Activated CD8-positive, alpha-beta memory T cell treated with anti-CD3 and anti-CD28 coated beads, Interleukin-2, amount 50 U/mL, for 24 hours (primary cell): ENCODE data around the gene SLC10A3.
A peak's percentile ranks its signal among the peaks of the same experiment; 100 is the strongest.

Experiments used
- DNase-seq: peaks from one replicate; pipeline ENCODE4 v3.0.0-alpha.2; 2020; ENCODE audit errors: extremely low read depth

SLC10A3 gene, protein sequence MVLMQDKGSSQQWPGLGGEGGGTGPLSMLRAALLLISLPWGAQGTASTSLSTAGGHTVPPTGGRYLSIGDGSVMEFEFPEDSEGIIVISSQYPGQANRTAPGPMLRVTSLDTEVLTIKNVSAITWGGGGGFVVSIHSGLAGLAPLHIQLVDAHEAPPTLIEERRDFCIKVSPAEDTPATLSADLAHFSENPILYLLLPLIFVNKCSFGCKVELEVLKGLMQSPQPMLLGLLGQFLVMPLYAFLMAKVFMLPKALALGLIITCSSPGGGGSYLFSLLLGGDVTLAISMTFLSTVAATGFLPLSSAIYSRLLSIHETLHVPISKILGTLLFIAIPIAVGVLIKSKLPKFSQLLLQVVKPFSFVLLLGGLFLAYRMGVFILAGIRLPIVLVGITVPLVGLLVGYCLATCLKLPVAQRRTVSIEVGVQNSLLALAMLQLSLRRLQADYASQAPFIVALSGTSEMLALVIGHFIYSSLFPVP

DNA sequence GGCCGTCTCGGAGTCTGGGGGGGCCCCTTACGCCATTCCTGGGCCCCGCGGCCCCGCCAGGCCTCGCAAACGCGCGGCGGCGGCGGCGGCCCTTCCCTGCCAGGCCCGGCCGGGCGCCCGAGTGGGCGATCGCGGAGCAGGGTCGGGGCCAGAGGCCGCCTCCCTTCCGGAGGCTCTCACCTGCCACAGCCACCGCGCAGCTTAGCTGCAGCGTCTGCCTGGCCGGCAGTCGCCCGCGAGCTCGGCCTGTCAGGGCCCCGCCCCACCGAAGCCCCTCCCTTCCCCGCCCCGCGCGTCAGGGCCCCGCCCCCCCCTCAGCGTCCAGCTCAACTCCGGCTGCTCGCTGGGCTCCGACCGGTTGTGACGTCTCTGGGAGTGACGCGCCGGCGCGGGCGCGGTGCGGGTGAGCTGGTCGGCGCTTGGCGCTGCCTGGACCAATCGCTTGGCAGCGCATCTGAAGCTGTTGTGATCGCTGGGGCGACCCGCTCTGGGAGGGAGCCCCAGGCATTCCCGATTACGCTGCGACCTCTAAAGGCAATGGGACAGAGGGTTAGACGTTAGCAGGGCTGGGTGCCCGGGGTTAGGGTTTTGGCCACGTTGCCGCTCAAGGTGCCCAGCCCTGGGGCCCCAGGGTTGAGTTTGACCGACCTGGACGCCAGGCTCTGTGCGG, at the start of gene SLC10A3:
SLC10A3 (minus strand) TSS at position 216 of the 670 bp plus-strand sequence. CDS start 1,689 bp downstream, outside the sequence.
- DNase-seq, result peak; percentile 69

DNA sequence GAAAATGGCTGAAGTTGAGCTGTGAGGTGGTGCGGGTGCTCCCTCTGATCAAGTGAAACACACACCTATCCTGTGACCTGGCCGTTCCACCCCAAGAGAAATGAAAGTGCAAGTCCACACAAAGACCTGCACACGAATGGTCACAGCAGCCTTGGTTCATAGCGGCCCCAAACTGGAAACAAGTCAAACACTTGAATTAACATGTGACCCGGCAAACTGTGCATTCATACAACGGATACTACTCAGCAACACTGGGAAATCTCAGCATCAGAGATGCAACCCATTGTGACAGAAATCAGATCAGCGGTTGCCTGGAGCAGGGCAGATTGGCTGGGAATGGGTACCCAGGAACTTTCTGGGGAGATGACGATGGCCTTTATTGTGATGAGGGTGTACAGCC, 48.6 kb upstream of the SLC10A3 start:
- DNase-seq, result no peak

DNA sequence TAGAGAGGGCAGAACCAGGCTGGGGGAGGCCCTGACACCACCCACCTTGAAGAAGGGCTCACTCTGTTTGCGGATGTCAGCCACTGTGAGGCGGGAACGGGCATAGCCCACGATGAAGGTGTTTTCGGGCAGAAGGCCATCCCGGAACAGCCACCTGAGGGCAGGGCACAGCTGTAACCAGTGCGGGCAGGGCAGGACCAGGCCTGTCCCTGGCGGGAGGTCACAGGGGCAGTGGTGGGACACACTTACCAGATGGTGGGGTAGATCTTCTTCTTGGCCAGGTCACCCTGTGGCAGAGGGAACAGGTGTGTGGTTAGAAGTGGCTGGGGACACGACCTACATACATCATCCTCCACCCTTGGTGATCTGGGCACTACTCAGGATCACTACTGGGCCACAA, 45.5 kb upstream of the SLC10A3 start:
- DNase-seq, result no peak

DNA sequence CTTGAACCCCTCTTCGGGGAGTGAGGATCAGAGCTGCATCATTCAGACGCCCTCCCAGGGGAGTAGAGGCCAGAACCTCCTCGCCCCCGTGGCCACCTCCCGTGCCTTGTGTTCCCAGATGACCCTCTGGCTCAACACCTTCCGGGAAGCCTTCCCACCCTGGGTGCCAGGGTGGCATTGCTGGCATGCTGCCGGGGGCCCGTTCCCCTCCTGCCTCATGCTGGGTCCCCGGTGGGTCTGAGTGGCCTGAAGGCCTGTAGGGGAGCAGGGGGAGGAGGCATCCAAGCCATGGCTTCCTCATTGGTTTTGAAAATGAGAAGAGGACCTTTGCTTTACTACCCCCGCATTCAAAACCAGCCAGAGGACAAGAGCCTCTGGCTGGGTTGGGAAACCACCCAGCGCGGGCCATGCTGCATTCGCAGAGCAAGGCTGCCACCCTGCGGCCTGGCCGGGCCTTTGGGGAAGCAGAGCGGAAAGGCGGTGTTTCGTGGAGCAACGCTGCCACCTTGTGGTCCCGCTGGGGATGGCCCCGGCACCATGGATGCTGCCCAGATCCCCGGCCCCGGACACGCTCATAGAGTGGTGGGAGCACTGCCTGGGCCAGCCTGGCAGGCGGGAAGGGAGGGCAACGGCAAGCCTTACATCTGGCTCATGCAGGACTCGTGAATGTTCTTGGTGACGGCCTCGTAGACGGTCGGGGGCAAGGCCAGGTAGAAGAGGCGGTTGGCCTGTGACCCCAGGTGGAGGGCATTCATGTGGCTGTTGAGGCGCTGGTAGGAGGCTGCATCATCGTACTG, 44.3 kb upstream of the SLC10A3 start:
- DNase-seq, result peak; percentile 51

DNA sequence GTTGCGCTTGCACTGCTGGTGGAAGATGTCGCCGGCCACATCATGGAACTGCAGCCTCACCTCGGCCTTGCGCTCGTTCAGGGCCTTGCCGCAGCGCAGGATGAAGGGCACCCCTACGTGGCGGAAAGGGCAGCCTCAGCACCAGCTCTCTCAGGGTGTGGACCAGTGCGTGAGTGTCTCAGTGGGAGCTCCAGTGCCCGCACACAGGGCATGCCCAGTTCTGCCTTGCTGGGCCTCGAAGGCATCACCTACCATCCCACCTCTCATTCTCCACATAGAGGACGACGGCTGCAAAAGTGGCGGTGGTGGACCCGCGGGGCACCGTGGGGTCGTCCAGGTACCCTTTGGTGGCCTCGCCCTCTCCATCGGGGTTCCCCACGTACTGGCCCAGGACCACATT, 42.3 kb upstream of the SLC10A3 start:
- DNase-seq, result no peak

DNA sequence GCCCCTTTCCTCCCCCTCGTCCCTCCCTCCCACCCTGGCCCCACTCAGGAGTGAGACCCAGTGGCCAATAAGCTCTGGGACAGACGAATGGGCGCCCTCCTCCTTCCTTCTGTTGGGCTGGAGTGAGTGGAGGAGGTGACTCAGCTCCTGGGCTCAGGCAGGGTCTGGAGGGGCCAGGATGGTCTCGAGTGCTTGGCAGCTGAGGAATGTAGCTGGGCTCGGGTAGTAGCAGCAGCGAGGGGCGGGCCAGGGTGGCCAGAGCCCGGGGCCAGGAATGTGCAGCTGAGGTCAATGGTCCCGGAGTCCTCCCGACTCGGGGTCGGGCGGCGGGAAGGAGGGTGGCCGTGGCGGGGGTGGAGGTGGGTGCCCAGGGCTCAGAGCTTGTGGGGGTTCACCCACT, 41.2 kb upstream of the SLC10A3 start:
- no peak for DNase-seq

DNA sequence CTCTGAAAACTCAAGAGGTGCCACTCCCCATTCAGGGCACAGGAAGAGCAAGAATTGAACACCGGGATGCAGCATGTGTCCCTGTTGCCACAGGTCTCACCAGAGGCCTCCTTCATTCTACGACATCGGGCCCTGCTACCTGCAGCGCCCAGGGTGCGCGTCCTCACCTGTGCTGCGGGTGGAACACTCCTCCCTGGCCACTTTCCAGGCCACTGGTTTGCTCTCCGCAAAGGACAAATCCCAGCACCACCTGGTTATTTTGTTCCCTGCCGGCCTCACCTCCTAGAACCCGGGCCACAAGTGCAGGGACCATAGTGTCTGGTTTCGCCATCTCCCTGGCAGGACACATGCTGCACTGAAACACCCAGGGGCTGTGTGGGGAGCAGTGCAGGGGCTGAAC, 39.9 kb upstream of the SLC10A3 start:
- no peak for DNase-seq

DNA sequence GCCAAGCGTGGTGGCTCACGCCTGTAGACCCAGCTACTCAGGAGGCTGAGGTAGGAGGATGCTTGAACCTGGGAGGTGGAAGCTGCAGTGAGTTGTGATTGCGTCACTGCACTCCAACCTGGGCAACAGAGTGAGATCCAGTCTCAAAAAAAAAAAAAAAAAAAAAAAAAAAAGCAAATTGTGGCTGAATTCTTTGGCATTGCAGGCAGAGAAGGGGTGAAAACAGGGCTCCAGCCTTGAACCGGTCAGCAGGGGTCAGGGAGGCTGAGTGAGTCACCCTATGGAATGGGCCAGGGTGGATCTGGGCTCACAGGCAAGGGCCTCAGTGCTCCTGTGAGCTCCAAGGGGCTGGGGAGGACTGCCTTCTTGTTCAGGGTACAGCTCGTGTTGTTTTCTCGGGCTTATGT, 38.8 kb upstream of the SLC10A3 start:
- no peak for DNase-seq

DNA sequence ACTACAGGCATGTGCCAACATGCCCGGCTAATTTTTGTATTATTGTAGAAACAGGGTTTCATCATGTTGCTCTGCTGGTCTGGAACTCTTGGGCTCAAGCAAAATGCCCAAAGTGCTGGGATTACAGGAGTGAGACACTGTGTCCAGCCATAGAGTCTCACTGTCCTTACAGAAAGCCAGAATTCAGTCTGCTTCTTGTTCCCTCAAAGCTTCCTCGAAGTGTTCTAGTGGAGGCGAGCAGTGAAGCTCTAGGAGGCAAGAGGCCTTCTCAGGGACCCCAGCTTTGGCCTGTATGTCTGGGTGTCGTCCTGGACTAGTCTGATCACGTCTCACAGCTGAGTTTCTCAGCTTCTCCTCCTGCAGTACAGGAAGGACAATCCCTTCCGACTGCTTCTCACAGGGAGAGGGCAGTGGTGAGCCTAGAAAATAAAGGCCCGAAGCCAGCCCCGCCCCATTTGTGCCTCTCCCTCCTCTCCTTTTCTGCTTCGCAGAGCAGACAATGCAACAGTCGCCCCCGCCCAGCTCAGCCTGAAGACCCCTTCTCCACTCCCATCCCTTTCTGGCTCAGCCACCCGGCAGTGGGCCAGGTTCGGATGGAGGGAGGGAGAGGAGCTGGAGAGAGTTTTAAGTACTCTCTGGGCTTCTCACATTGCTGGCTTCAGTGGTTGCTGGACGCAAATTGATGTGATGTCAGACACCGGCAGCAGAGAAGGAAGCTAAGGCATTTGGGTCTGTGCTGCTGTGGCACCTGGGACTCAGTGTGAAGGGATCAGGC, 36.7 kb upstream of the SLC10A3 start:
- no peak for DNase-seq

DNA sequence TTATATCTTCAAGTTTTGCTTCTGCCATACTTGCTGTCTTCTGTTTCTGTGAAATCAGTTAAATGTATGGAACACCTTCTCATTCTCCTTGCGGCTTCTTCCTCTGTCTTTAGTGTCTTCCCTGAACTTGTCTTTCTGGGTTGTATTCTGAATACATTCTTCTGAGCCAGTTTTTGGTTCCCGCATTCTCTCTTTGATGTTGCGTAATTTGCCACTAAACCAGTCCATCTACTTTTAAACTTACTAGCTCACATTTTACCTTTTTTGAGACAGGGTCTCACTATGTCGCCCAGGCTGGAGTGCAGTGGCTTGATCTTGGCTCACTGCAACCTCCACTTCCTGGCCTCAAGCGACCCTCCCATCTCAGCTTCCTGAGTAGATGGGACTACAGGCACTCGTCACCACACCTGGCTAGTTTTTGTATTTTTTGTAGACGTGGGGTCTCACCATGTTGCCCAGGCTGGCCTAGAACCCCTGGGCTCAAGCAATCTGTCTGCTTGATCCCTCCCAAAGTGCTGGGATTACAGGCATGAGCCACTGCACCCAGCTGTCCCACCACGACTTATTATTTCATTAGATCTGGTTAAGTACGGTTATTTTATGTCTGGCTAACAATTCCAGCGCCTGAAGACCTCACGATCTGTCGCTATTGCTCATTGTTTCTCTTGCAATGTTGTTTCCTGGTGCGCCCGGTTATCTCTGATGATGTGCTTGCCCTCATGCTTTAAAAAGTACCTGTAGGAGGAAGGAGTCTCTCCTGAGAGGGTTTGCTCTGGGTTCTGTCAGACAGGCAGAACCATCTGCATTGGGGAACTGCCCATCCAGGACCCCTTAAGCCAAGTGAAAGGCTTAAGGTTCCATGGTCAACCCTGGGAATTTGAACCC, 35.4 kb upstream of the SLC10A3 start:
- no peak for DNase-seq

DNA sequence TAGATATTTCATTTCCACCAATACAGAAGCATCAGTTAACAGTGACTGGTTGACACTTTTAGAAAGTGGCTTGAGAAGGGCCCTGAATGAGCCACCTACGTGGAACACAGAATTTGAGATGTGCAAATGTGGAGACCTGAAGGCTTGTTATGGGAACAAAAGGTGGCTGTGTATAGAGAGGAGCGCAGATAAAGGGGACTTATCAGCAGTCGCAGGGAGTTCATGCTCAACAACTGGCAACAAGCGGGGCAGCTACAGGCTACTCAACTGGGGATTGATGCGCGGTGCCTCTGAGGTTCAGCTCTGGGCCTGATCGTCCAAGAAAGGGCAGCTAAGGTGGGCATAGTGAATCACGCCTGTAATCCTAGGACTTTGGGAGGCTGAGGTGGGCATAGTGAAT, 29.0 kb upstream of the SLC10A3 start:
- no peak for DNase-seq

DNA sequence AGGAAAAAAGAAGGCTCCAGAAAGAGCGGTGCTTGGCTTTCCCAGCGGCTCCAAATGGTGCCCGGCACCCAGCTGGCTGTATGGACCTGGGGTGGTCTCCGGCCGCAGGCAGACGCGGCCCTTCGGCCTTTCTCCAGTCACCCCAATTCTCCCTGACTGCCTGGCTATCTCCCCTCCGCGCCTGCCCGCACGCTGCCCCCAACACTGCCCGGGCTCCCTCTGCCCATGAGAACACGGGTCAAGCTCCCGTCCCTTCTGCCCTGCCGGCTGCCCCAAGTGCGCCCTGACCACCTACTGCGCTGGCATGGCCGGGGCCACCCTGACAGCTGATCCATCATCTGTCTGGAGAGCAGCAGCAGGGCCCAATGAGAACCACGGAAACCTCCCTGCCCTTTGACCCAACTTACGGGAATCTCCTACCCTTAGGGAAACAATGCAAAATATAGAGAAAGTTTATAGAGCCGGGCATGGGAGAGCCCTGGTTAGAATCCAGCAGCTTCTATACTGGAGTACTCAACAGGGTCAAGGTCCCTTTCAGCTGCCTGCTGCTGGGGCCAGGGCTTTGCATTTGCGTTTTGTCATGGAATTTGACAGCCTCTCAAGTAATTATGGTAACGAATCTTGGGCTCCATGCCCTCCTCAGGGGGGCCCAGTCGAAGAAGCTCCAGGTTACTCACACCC, 26.8 kb upstream of the SLC10A3 start:
- no peak for DNase-seq

DNA sequence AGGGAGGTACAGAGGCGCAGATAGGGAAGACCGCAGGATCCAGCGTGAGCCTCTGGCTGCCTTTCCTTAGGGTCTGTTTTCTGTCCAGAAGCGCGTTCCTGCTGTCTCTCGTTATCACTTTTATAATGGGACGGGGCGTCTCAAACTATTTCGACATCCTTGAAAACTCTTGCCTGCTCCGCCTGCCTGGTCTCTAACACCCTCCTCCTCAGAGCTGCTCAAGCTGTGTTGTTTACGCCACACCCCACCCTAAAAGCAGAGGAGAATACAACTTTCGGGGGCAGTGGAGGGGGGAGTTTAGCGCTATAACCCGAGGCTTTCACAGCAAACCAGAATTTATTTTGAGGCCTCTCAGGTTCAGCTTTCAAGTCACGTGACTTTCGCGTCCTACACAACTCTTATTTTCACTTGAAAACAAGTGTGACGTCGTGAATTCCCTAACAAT, 26.2 kb upstream of the SLC10A3 start:
- no peak for DNase-seq

DNA sequence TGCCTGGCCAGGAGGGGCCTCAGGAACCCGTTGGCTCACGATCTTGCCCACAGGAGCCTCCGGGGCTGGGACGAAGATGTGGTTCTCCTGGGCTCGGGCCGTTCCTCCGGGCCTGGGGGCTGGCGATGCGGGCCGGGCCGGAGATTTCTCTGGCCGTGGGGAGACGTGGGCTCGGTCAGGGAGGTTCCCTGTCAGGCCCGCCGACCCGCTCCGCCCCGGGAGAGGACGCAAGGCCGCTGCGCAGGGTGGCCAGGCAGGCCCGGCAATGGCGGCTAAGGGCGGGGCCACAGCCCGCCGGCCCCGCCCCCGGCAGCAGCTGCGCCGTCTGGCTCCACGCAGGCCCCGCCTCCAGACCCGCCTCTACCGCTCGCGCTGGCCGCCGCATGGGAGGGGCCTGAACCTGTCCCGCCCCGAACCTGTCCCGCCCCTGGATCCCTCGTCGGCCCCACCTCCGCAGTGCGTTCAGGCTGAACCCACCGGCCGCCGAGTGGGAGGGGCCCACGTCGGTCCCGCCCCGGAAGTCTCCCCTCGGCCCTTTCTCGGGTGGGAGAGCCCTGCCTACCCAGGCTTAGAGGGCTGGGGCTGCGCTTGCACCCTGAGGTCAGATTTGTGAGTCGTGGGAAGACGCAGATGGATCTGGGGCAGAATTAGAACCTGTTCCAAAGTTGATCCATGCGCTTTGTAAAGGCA, 25.7 kb upstream of the SLC10A3 start, which contains the start of gene FAM3A:
FAM3A (minus strand) TSS at position 267 of the 690 bp plus-strand sequence. CDS start 460 bp downstream, outside the sequence.
- peak; percentile 75 for DNase-seq

DNA sequence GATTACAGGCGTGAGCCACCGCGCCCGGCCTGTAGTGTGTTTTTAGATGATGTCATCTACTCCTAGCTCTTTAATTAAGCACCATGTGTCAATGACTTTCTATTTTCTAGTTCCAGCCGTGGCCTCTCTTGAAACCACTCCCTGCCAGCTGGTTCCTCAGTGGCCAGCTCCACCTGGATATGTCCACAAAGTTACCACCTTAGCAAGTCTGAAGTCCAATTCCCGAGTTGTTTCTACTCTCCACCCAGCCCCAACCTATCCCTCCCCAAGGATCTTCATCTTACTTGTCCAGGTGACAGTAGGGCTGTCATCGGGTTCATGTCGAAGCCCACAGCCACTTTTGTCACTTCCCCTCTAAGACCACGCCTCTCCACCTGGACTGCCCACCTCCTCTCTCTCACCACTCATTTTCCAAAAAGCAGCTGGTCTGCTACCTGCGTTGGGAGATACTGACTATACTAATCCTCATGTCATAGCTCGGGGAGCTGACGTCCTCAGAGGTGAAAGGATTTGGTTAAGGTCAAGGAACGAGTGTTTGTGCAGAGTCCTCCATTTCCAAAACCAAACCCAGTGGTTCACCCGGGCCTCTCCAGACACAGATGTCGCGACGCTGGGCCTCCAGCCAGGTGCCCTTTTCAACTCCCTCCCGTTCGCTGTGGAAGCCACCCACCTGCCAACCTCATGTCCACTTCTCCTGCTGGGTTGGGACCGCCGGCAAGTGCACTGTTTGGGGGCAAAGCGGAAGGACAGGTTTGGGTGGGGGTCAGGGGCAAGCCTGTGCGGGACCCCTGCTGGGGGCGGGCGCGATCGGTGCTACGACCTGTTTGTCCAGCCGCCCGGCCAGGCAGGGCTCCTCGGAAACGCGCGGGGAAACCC, 24.9 kb upstream of the SLC10A3 start:
- no peak for DNase-seq

DNA sequence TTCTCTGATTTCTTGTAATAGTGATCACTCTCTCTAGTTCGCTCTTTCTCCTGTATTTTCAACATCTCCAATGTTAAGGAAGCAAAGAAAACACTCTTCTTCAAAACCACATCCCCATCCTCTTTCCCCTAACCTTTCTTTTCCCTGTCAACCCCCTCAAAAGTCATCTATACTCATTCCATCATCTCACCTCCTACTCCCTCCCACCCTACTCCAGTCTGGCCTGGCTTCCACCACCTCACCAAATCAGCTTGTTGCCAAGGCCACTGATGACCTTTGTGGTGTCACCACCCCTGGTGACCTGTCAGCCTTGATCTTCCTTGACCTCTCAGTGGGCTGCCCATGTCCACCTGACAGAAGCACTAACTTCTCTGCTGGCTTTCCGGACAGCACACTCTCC, 23.3 kb upstream of the SLC10A3 start:
- no peak for DNase-seq

DNA sequence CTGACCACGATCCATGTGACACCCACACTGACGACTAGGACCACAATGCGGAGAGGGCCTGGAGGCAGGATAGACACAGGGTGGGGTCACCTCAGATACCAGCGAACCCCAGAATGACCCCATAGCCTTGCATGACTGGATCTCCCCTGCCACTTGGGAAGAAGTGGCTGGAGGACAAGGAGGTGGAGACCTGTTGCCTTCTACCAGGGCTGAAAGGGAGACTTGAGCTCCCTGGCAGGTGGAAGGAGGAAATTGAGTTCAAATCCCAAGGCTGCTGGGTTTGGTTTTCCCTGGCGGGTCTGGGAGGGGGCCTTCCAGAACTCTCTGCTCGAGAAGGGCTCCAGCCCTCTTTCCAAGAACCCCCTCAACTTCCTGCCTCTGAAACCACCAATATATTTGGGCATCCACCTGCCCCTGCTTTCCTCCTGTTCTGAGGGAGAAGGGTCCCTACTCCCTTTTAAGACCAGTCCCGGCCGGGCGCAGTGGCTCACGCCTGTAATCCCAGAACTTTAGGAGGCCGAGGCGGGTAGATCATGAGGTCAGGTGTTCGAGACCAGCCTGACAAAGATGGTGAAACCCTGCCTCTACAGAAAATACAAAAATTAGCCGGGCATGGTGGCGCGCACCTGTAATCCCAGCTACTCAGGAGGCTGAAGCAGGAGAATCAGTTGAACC, 22.6 kb upstream of the SLC10A3 start:
- no peak for DNase-seq

DNA sequence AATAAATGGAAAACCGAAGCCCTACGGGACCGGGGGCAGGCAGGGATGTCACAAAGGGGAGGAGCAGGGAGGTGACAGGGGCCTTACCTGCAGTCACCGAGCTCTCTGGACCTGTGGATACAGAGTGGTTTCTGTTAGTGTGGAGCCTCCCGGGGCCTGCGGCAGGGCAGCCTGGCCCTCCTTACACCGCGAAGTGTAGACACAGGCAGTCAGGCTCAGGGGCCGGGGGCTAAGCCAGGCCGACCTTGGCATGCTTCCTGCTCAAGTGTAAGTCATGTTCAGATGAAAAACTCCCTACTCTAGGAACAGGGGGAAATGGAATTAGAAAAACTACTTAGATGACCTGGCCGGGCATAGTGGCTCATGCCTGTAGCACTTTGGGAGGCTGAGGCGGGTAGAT, 21.3 kb upstream of the SLC10A3 start:
- no peak for DNase-seq
